EL (cell line): ENCODE results near the gene AUH.
"Not testable (repeated sequence)": the region's sequence is repeated elsewhere in the genome, so short reads cannot be mapped to it uniquely, and the experiment has no call there.

ENCODE experiments used
- DNase-seq: peaks from one replicate; pipeline ENCODE4 v3.0.0-alpha.2; 2016

Gene AUH

GRCh38 chr9:91378695-91379127 lies 17.0 kb upstream of the AUH start:
- DNase-seq: peak; percentile 63

GRCh38 chr9:91378054-91378453 lies 16.3 kb upstream of the AUH start:
- not testable (repeated sequence) for DNase-seq

- no peak for DNase-seq
Observed at GRCh38 chr9:91376239-91376638, 14.5 kb upstream of the AUH start.

- DNase-seq: peak; percentile 86
Observed at GRCh38 chr9:91374939-91375338, 13.2 kb upstream of the AUH start.

- no peak for DNase-seq
Observed at GRCh38 chr9:91371894-91372293, 10.2 kb upstream of the AUH start.

- DNase-seq: not testable (repeated sequence)
Observed at GRCh38 chr9:91370006-91370405, 8.3 kb upstream of the AUH start.

GRCh38 chr9:91364702-91365101 lies 3.0 kb upstream of the AUH start:
- DNase-seq: no peak

- no peak for DNase-seq
Observed at GRCh38 chr9:91364005-91364404, 2.3 kb upstream of the AUH start.

- no peak for DNase-seq
Observed at GRCh38 chr9:91362051-91362611, 413 bp upstream of the AUH start.

GRCh38 chr9:91360551-91361290 lies 997 bp downstream of the AUH start:
- DNase-seq: peak; percentile 5

- peak; percentile 6 for DNase-seq
Observed at GRCh38 chr9:91359734-91360470, 1.8 kb downstream of the AUH start.

- DNase-seq: no peak
Observed at GRCh38 chr9:91359083-91359482, 2.6 kb downstream of the AUH start.

GRCh38 chr9:91354881-91355280 lies 6.8 kb downstream of the AUH start:
- DNase-seq: no peak

GRCh38 chr9:91349115-91349555 lies 12.6 kb downstream of the AUH start:
- DNase-seq: no peak

GRCh38 chr9:91348191-91348807 lies 13.4 kb downstream of the AUH start:
- DNase-seq: no peak

- no peak for DNase-seq
Observed at GRCh38 chr9:91347377-91347776, 14.3 kb downstream of the AUH start.

GRCh38 chr9:91346644-91347043 lies 15.1 kb downstream of the AUH start:
- DNase-seq: no peak

GRCh38 chr9:91345978-91346377 lies 15.7 kb downstream of the AUH start:
- DNase-seq: no peak

GRCh38 chr9:91342575-91342974 lies 19.1 kb downstream of the AUH start:
- no peak for DNase-seq

- no peak for DNase-seq
Observed at GRCh38 chr9:91341749-91342148, 20.0 kb downstream of the AUH start.

GRCh38 chr9:91341258-91341746 lies 20.4 kb downstream of the AUH start:
- DNase-seq: no peak

- DNase-seq: no peak
Observed at GRCh38 chr9:91340395-91340967, 21.2 kb downstream of the AUH start.

- DNase-seq: no peak
Observed at GRCh38 chr9:91338681-91339080, 23.0 kb downstream of the AUH start.
